Loucy (cell line): ENCODE data around the gene SFXN3.

ENCODE experiments used
- H2AFZ ChIP-seq: fragments of 200-600 bp; sonication (generic); 2 replicates; pipeline ENCODE4 v1.6.0; 2016; ENCODE audit warnings: antibody characterized with exemption, mild to moderate bottlenecking, low read length, moderate library complexity
- H3F3A ChIP-seq: fragments of 200-600 bp; 2 replicates; pipeline ENCODE4 v1.6.0; 2016; ENCODE audit warnings: antibody characterized with exemption, low read depth, mild to moderate bottlenecking
- H3K27me3 ChIP-seq: fragments of 200-600 bp; sonication (generic); 2 replicates; pipeline ENCODE4 v1.6.1; 2014; ENCODE audit warnings: low read length, mild to moderate bottlenecking; ENCODE audit not compliant: insufficient read depth, poor library complexity, severe bottlenecking
- H3K36me3 ChIP-seq: fragments of 200-600 bp; sonication (generic); 2 replicates; pipeline ENCODE4 v1.6.1; 2016; ENCODE audit warnings: low read length; ENCODE audit not compliant: insufficient read depth
- H3K4me1 ChIP-seq: fragments of 200-600 bp; sonication (generic); 2 replicates; pipeline ENCODE4 v1.5.1; 2014; ENCODE audit warnings: low read length, mild to moderate bottlenecking; ENCODE audit not compliant: insufficient read depth, poor library complexity, severe bottlenecking
- H3K4me2 ChIP-seq: fragments of 200-600 bp; sonication (generic); 2 replicates; pipeline ENCODE4 v1.6.0; 2014; ENCODE audit warnings: antibody characterized with exemption, low read length, low read depth, mild to moderate bottlenecking; ENCODE audit not compliant: poor library complexity, severe bottlenecking
- H3K4me3 ChIP-seq: fragments of 200-600 bp; sonication (generic); 2 replicates; pipeline ENCODE4 v1.5.1; 2014; ENCODE audit warnings: low read length, mild to moderate bottlenecking, mixed read lengths; ENCODE audit not compliant: poor library complexity, severe bottlenecking
- H3K79me2 ChIP-seq: fragments of 200-600 bp; sonication (generic); 2 replicates; pipeline ENCODE4 v1.6.1; 2014; ENCODE audit warnings: low read length; ENCODE audit not compliant: insufficient read depth
- H3K9ac ChIP-seq: fragments of 200-600 bp; sonication (generic); 2 replicates; pipeline ENCODE4 v1.6.0; 2014; ENCODE audit warnings: mild to moderate bottlenecking, low read depth, low read length, moderate library complexity; ENCODE audit not compliant: poor library complexity, severe bottlenecking
- H3K9me2 ChIP-seq: fragments of 200-600 bp; sonication (generic); replicated peaks from 2 replicates; pipeline ENCODE4 v1.6.1; 2016; ENCODE audit warnings: low read depth, low read length, mixed read lengths
- H3K9me3 ChIP-seq: fragments of 200-600 bp; sonication (generic); 2 replicates; pipeline ENCODE4 v1.6.1; 2014; ENCODE audit warnings: mild to moderate bottlenecking, antibody characterized with exemption, low read length, low read depth; ENCODE audit not compliant: insufficient read depth
- H4K20me1 ChIP-seq: fragments of 200-600 bp; sonication (generic); 2 replicates; pipeline ENCODE4 v1.6.0; 2014; ENCODE audit warnings: antibody characterized with exemption, low read length, mild to moderate bottlenecking; ENCODE audit not compliant: insufficient read depth, poor library complexity, severe bottlenecking
- CTCF ChIP-seq: fragments of 200-600 bp; sonication (generic); conservative IDR thresholded peaks from 2 replicates; pipeline ENCODE4 v1.5.1; 2014; ENCODE audit warnings: mild to moderate bottlenecking, antibody characterized with exemption, low read length
- EZH2phosphoT487 ChIP-seq: fragments of 200-600 bp; IDR thresholded peaks from 2 replicates; pipeline ENCODE4 v1.6.1; 2018; ENCODE audit warnings: antibody characterized with exemption, mild to moderate bottlenecking, moderate library complexity, borderline replicate concordance

The SFXN3 gene

GRCh38 chr10:101006593-101007098 lies 24.4 kb upstream of the SFXN3 start:
- no peaks in the 10 kb centered on the region for H3F3A ChIP-seq
- H3K9me2 ChIP-seq, result no peaks in the 10 kb centered on the region
- peaks cover 6% of the 10 kb centered on the region for H3K4me1 ChIP-seq
- peaks cover 12% of the 10 kb centered on the region; the same call in 1 of the 2 replicates for H3K36me3 ChIP-seq
- no peaks in the 10 kb centered on the region for H3K27me3 ChIP-seq
- no peak overlapping the region for H3K4me2 ChIP-seq
- TF ChIP-seq CTCF, result no peak
- TF ChIP-seq EZH2phosphoT487, result no peak
- H2AFZ ChIP-seq, result no peak overlapping the region
- H3K9ac ChIP-seq, result no peak overlapping the region
- H3K4me3 ChIP-seq, result no peak overlapping the region
- peaks cover 4% of the 10 kb centered on the region for H4K20me1 ChIP-seq
- H3K79me2 ChIP-seq, result peaks cover 16% of the 10 kb centered on the region; the same call in 1 of the 2 replicates
- H3K9me3 ChIP-seq, result no peaks in the 10 kb centered on the region

DNA sequence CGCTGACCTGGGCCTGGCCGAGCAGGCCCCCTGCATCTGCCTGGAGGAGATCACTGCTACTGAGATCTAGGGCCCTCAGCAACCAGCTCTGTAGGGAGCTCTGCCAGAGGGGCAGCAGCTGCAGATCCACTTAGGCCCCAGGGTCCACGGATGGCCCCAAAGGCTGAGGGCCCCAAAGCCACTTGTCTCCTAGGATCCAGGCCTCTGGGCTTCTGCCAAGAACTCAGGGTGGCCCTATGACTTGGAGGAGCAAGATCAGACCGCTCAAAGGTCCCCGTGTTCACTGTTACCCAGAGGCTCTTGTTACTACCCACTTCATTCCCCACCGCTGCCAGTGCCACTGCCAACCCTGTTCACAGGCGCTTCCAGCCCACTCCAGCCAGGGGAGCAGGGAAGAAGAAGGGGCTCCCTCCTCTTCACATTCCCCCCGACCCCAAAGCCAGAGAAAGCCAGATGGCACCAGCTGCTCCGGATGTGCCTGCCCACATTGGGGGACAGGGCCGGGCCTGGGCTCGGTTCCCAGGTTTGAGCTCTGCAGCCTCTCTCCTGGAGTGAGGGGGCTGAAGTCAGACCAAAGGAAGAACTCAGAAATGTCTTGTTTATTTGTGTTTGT lies 23.8 kb upstream of the SFXN3 start:
- TF ChIP-seq EZH2phosphoT487, result no peak
- Histone ChIP-seq H3K36me3 (peaks cover 12% of the 10 kb centered on the region; the same call in 1 of the 2 replicates), H3K4me1 (peaks cover under 1% of the 10 kb centered on the region), H3K9me2 (no peaks in the 10 kb centered on the region), H3K9ac (no peak overlapping the region), H3K27me3 (no peaks in the 10 kb centered on the region), H3K9me3 (no peaks in the 10 kb centered on the region), H3K79me2 (peaks cover 10% of the 10 kb centered on the region; the same call in 1 of the 2 replicates), H3F3A (no peaks in the 10 kb centered on the region), H3K4me3 (no peak overlapping the region), H4K20me1 (peaks cover 4% of the 10 kb centered on the region), H3K4me2 (no peak overlapping the region), H2AFZ (no peak overlapping the region)

GRCh38 chr10:101007915-101008822 lies 22.9 kb upstream of the SFXN3 start:
- H3K36me3 ChIP-seq, result peaks cover 12% of the 10 kb centered on the region; the same call in 1 of the 2 replicates
- no peaks in the 10 kb centered on the region for H3K4me1 ChIP-seq
- no peaks in the 10 kb centered on the region for H3F3A ChIP-seq
- H3K79me2 ChIP-seq, result peaks cover under 1% of the 10 kb centered on the region; the same call in 1 of the 2 replicates
- H3K27me3 ChIP-seq, result no peaks in the 10 kb centered on the region
- no peaks in the 10 kb centered on the region for H3K9me2 ChIP-seq
- no peaks in the 10 kb centered on the region for H3K9me3 ChIP-seq
- no peaks in the 10 kb centered on the region for H4K20me1 ChIP-seq
- no peak overlapping the region for H3K9ac ChIP-seq
- H2AFZ ChIP-seq, result no peak overlapping the region
- H3K4me2 ChIP-seq, result no peak overlapping the region
- H3K4me3 ChIP-seq, result no peak overlapping the region
- TF ChIP-seq CTCF, result no peak
